Measurements from ENCODE around the gene CT47C1.

- no peak for TF ChIP-seq CTCF (IDR thresholded peaks at IDR 0.05; ENCODE audit: insufficient read depth, low read length)
- no peak for TF ChIP-seq REST (IDR thresholded peaks at IDR 0.05; ENCODE audit: insufficient replicate concordance, low read depth)
- no peak for TF ChIP-seq POLR2AphosphoS5 (IDR thresholded peaks at IDR 0.05; ENCODE audit: low read depth)
- no peak for TF ChIP-seq GABPA (IDR thresholded peaks at IDR 0.05; ENCODE audit: low read depth)
- TF ChIP-seq SPI1 (IDR thresholded peaks at IDR 0.05; ENCODE audit: borderline replicate concordance, low read depth), result no peak
These were observed 9.4 kb upstream of the CT47C1 start for GRCh38 chrX:119063428-119063827.

Measured in HL-60 (cell line).